Peyer's patch (tissue), 4 donors: Measurements from ENCODE around the gene MOCOS. TPM values are rescaled to one million over a fixed set of nuclear protein-coding genes. Genes with fewer than 3 reads are reported as not detected.

Source experiments
- DNase-seq, 3 donors: peaks; one replicate each; pipeline ENCODE4 v3.0.0-alpha.2; 2017 to 2019
- H3K27ac ChIP-seq, 4 donors: fragments of 200-600 bp; sonication (generic); one replicate each; pipeline ENCODE4 v1.5.1; 2016 to 2019
- H3K27me3 ChIP-seq, 2 donors: fragments of 200-600 bp; sonication (generic); one replicate each; pipeline ENCODE4 v1.5.1; 2019
- H3K36me3 ChIP-seq, 3 donors: fragments of 200-600 bp; sonication (generic); one replicate each; pipeline ENCODE4 v1.5.1; 2016 to 2019
- H3K4me1 ChIP-seq, 4 donors: fragments of 200-600 bp; sonication (generic); one replicate each; pipeline ENCODE4 v1.5.1; 2016 to 2019
- H3K4me3 ChIP-seq, 4 donors: fragments of 200-600 bp; sonication (generic); 1 replicate in 3 of 4; 2 replicates in 1 of 4; pipeline ENCODE4 v1.5.1; 2016 to 2019; ENCODE audit warnings: mild to moderate bottlenecking in 1 of 4
- H3K9me3 ChIP-seq, 4 donors: fragments of 200-600 bp; sonication (generic); one replicate each; pipeline ENCODE4 v1.5.1; 2016 to 2019; ENCODE audit warnings: mild to moderate bottlenecking in 1 of 4
- POLR2A ChIP-seq, 2 donors: fragments of 450-650 bp; IDR thresholded peaks; one replicate each; pipeline ENCODE4 v1.5.1; 2017; ENCODE audit warnings: antibody characterized with exemption in 2 of 2, mild to moderate bottlenecking in 2 of 2, moderate library complexity in 2 of 2
- total RNA-seq, 4 donors: library from RNA; depleted of rRNA; stranded (reverse); fragments of >200 nt; gene quantifications; one replicate each; pipeline ENCODE4 v1.1.0, GENCODE V29; 2016
- TF ChIP-seq, protein P1 (sequence below), 6 experiments: fragments of 450-650 bp in 4 of 6; fragments of 200-600 bp in 2 of 6; sonication (generic) in 1 of 6; IDR thresholded peaks; one replicate each; pipeline ENCODE4 v1.5.1; 2017 to 2019; ENCODE audit warnings: antibody characterized with exemption in 6 of 6, mild to moderate bottlenecking in 3 of 6, moderate library complexity in 1 of 6

The MOCOS gene
- total RNA-seq, 4 donors from 2014 or later: 5.0 to 34.0 (median 25.4) TPM

DNA sequence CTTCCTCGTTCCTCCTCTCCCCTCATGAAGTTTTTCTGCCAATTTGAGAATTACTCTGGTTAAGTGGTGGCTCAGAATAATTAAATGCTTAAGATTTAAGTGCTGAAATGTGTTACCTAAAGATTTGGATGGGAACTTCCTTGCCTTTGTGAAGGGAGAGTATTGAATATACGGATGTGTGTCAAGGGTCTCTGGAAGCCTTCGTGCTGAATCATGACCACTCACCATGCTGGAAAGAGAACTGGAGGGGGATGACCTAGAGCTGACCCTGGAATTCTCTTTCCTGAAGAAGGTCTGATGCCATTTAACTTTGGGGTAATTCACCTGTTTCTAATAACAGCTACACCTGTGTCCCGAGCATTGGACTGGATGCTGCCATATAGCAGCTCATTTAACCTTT, 2.2 kb downstream of the MOCOS start:
- Histone ChIP-seq H3K27ac (no peak overlapping the region), H3K36me3 (no peaks in the 10 kb centered on the region), H3K4me1 (peaks cover 0 to 17% (median 5%) of the 10 kb centered on the region in 4 donors), H3K4me3 (no peak overlapping the region), H3K9me3 (no peaks in the 10 kb centered on the region), H3K27me3 (no peaks in the 10 kb centered on the region)
- DNase-seq: peak in 1 of 3 donors; percentile 10
- TF ChIP-seq, protein P1, sequence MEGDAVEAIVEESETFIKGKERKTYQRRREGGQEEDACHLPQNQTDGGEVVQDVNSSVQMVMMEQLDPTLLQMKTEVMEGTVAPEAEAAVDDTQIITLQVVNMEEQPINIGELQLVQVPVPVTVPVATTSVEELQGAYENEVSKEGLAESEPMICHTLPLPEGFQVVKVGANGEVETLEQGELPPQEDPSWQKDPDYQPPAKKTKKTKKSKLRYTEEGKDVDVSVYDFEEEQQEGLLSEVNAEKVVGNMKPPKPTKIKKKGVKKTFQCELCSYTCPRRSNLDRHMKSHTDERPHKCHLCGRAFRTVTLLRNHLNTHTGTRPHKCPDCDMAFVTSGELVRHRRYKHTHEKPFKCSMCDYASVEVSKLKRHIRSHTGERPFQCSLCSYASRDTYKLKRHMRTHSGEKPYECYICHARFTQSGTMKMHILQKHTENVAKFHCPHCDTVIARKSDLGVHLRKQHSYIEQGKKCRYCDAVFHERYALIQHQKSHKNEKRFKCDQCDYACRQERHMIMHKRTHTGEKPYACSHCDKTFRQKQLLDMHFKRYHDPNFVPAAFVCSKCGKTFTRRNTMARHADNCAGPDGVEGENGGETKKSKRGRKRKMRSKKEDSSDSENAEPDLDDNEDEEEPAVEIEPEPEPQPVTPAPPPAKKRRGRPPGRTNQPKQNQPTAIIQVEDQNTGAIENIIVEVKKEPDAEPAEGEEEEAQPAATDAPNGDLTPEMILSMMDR (IDR thresholded peaks at IDR 0.05): no peak
- no peak for TF ChIP-seq POLR2A (IDR thresholded peaks at IDR 0.05)

- no peak for DNase-seq
- Histone ChIP-seq H3K4me1 (peaks cover 0 to 12% (median 4%) of the 10 kb centered on the region in 4 donors), H3K27me3 (no peaks in the 10 kb centered on the region), H3K36me3 (no peaks in the 10 kb centered on the region), H3K27ac (no peak overlapping the region), H3K9me3 (no peaks in the 10 kb centered on the region), H3K4me3 (no peak overlapping the region)
- TF ChIP-seq, protein P1 (IDR thresholded peaks at IDR 0.05): no peak
- no peak for TF ChIP-seq POLR2A (IDR thresholded peaks at IDR 0.05)
These were observed 4.0 kb downstream of the MOCOS start for GRCh38 chr18:36191286-36191685.

DNA sequence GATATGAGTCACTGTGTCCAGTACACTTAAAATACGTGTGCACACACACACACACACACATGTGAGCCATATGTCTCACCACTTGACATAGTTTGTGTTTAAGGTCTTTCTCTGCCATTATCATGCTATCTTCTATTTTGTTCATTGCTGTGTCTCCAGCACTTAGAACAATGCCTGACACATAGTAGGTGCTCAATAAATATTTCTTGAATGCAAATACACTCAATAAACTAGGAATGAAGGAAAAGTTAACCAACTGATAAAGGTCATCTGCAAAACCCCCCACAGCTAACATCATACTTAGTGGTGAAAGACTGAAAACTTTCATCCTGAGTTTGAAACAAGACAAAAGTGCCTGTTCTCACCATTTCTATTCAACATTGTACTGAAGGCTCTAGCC, 4.4 kb downstream of the MOCOS start:
- H3K36me3 ChIP-seq: no peaks in the 10 kb centered on the region
- no peaks in the 10 kb centered on the region for H3K9me3 ChIP-seq
- no peak for TF ChIP-seq POLR2A (IDR thresholded peaks at IDR 0.05)
- TF ChIP-seq, protein P1 (IDR thresholded peaks at IDR 0.05): no peak
- no peak for DNase-seq
- H3K4me3 ChIP-seq: no peak overlapping the region
- H3K27me3 ChIP-seq: no peaks in the 10 kb centered on the region
- H3K27ac ChIP-seq: no peak overlapping the region
- peaks cover 0 to 7% (median 2%) of the 10 kb centered on the region in 4 donors for H3K4me1 ChIP-seq

GRCh38 chr18:36194600-36195315, 7.5 kb downstream of the MOCOS start:
- no peaks in the 10 kb centered on the region for H3K9me3 ChIP-seq
- DNase-seq: no peak
- no peak overlapping the region for H3K4me3 ChIP-seq
- H3K27ac ChIP-seq: no peak overlapping the region
- no peaks in the 10 kb centered on the region for H3K36me3 ChIP-seq
- no peaks in the 10 kb centered on the region for H3K4me1 ChIP-seq
- TF ChIP-seq POLR2A (IDR thresholded peaks at IDR 0.05): no peak
- TF ChIP-seq, protein P1 (IDR thresholded peaks at IDR 0.05): no peak
- H3K27me3 ChIP-seq: no peaks in the 10 kb centered on the region

- TF ChIP-seq, protein P1 (IDR thresholded peaks at IDR 0.05): no peak
- no peak for TF ChIP-seq POLR2A (IDR thresholded peaks at IDR 0.05)
- Histone ChIP-seq H3K4me1 (no peaks in the 10 kb centered on the region), H3K27me3 (no peaks in the 10 kb centered on the region), H3K27ac (no peak overlapping the region), H3K9me3 (no peaks in the 10 kb centered on the region), H3K4me3 (no peak overlapping the region), H3K36me3 (no peaks in the 10 kb centered on the region)
- DNase-seq: no peak
These were observed 8.3 kb downstream of the MOCOS start for GRCh38 chr18:36195427-36196122.
